Measurements from ENCODE around the gene PCCA. TPM values are rescaled to one million over a fixed set of nuclear protein-coding genes. Genes with fewer than 3 reads are reported as not detected.

The PCCA gene
- total RNA-seq, 1 experiment from 2014 or later: 16.1 TPM

- Histone ChIP-seq H3F3A (ENCODE audit: insufficient read depth, low read depth) (no peaks in the 10 kb centered on the region), H3K27me3 (ENCODE audit: insufficient read depth, low read depth) (no peaks in the 10 kb centered on the region), H3K36me3 (ENCODE audit: low read depth) (0 out of 2 replicates have a peak, but pooled peaks cover 3% of the 10 kb centered on the region), H3K4me2 (no peak overlapping the region), H3K79me2 (ENCODE audit: low read depth) (no peaks in the 10 kb centered on the region), H3K9me2 (ENCODE audit: insufficient read depth) (peaks cover 5% of the 10 kb centered on the region; the same call in 1 of the 2 replicates), H3K4me1 (replicated peaks; ENCODE audit: insufficient read depth) (no peaks in the 10 kb centered on the region), H2AFZ (no peak overlapping the region), H4K20me1 (ENCODE audit: insufficient read depth) (no peaks in the 10 kb centered on the region), H3K9me3 (ENCODE audit: insufficient read depth, low read depth) (no peaks in the 10 kb centered on the region), H3K27ac (no peak overlapping the region), H3K4me3 (no peak overlapping the region)
- BruUV-seq (replicated peaks): no TSS peak
- POLR2A ChIA-PET (ENCODE audit: unreplicated experiment): no interaction called here
- CTCF ChIA-PET: no interaction called here
- no peak for TF ChIP-seq EZH2 (IDR thresholded peaks at IDR 0.05; ENCODE audit: low read depth)
- TF ChIP-seq, protein P1, sequence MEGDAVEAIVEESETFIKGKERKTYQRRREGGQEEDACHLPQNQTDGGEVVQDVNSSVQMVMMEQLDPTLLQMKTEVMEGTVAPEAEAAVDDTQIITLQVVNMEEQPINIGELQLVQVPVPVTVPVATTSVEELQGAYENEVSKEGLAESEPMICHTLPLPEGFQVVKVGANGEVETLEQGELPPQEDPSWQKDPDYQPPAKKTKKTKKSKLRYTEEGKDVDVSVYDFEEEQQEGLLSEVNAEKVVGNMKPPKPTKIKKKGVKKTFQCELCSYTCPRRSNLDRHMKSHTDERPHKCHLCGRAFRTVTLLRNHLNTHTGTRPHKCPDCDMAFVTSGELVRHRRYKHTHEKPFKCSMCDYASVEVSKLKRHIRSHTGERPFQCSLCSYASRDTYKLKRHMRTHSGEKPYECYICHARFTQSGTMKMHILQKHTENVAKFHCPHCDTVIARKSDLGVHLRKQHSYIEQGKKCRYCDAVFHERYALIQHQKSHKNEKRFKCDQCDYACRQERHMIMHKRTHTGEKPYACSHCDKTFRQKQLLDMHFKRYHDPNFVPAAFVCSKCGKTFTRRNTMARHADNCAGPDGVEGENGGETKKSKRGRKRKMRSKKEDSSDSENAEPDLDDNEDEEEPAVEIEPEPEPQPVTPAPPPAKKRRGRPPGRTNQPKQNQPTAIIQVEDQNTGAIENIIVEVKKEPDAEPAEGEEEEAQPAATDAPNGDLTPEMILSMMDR (conservative IDR thresholded peaks at IDR 0.05): no peak
- no peak for DNase-seq
- intact Hi-C loops (cut with micrococcal nuclease; ENCODE audit: unreplicated experiment): no loop called here
These were observed 216.5 kb downstream of the PCCA start for GRCh38 chr13:100305398-100305797.

- no TSS peak for BruUV-seq (replicated peaks)
- 0 out of 2 replicates have a peak, but pooled peaks cover 3% of the 10 kb centered on the region for H3K36me3 ChIP-seq (ENCODE audit: low read depth)
- no peaks in the 10 kb centered on the region for H3F3A ChIP-seq (ENCODE audit: insufficient read depth, low read depth)
- no peaks in the 10 kb centered on the region for H3K79me2 ChIP-seq (ENCODE audit: low read depth)
- no peaks in the 10 kb centered on the region for H3K4me1 ChIP-seq (replicated peaks; ENCODE audit: insufficient read depth)
- H3K9me3 ChIP-seq (ENCODE audit: insufficient read depth, low read depth): no peaks in the 10 kb centered on the region
- H3K4me3 ChIP-seq: no peak overlapping the region
- H3K27me3 ChIP-seq (ENCODE audit: insufficient read depth, low read depth): no peaks in the 10 kb centered on the region
- H3K27ac ChIP-seq: no peak overlapping the region
- H2AFZ ChIP-seq: no peak overlapping the region
- H3K4me2 ChIP-seq: no peak overlapping the region
- no peak for DNase-seq
- H4K20me1 ChIP-seq (ENCODE audit: insufficient read depth): no peaks in the 10 kb centered on the region
- intact Hi-C loops (cut with micrococcal nuclease; ENCODE audit: unreplicated experiment): no loop called here
- H3K9me2 ChIP-seq (ENCODE audit: insufficient read depth): peaks cover 5% of the 10 kb centered on the region; the same call in 1 of the 2 replicates
- no peak for TF ChIP-seq EZH2 (IDR thresholded peaks at IDR 0.05; ENCODE audit: low read depth)
- TF ChIP-seq, protein P1 (conservative IDR thresholded peaks at IDR 0.05): no peak
- ChIA-PET POLR2A (ENCODE audit: unreplicated experiment) (no interaction called here), CTCF (no interaction called here)
These were observed 217.1 kb downstream of the PCCA start for GRCh38 chr13:100306030-100306429.

DNA sequence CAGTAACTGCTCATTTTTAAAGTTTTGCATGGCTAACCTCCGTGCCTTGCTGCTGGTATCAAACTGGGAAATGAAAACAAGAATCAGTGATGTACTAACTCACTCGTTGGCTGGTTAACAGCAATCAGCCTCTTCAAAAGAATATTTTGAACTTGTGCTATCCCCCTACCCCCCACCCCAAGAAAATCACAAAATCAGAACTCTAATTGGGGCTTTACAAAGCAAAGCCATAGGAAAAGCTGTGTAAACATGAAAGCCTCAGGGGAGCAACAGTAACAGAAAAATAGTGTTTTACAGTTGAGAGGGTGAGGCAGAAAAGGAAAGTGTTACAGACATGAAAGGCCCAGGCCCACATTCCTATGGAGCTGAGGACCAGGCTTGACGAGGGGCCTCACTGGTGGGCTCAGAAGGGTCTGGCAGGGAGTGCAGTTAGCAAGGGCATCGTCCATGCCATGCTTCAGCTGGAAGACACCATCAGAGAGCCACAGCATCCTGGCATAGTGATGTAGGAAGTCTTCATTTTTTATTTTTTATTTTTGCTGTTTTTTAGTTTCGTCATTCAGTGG lies 217.6 kb downstream of the PCCA start:
- H3K4me2 ChIP-seq: no peak overlapping the region
- ChIA-PET CTCF (no interaction called here), POLR2A (ENCODE audit: unreplicated experiment) (no interaction called here)
- H3F3A ChIP-seq (ENCODE audit: insufficient read depth, low read depth): no peaks in the 10 kb centered on the region
- intact Hi-C loops (cut with micrococcal nuclease; ENCODE audit: unreplicated experiment): no loop called here
- no peaks in the 10 kb centered on the region for H3K27me3 ChIP-seq (ENCODE audit: insufficient read depth, low read depth)
- H4K20me1 ChIP-seq (ENCODE audit: insufficient read depth): no peaks in the 10 kb centered on the region
- no peaks in the 10 kb centered on the region for H3K4me1 ChIP-seq (replicated peaks; ENCODE audit: insufficient read depth)
- H3K79me2 ChIP-seq (ENCODE audit: low read depth): no peaks in the 10 kb centered on the region
- H3K36me3 ChIP-seq (ENCODE audit: low read depth): 0 out of 2 replicates have a peak, but pooled peaks cover 3% of the 10 kb centered on the region
- H3K9me2 ChIP-seq (ENCODE audit: insufficient read depth): 0 out of 2 replicates have a peak, but pooled peaks cover under 1% of the 10 kb centered on the region
- no peak overlapping the region for H3K27ac ChIP-seq
- H3K9me3 ChIP-seq (ENCODE audit: insufficient read depth, low read depth): no peaks in the 10 kb centered on the region
- H3K4me3 ChIP-seq: no peak overlapping the region
- BruUV-seq (replicated peaks): no TSS peak
- DNase-seq: no peak
- no peak overlapping the region for H2AFZ ChIP-seq
- TF ChIP-seq EZH2 (IDR thresholded peaks at IDR 0.05; ENCODE audit: low read depth): no peak
- TF ChIP-seq, protein P1 (conservative IDR thresholded peaks at IDR 0.05): no peak

Data from PC-9 (cell line).